PFSK-1 (cell line): ENCODE results near the gene SGIP1.

Experiments
- POLR2AphosphoS5 ChIP-seq: IDR thresholded peaks from 2 replicates; pipeline ENCODE4 v1.6.1; 2012; ENCODE audit warnings: low read depth, mild to moderate bottlenecking, control low read depth, low read length, moderate library complexity
- REST ChIP-seq, 2 experiments: IDR thresholded peaks; 2 replicates each; pipeline versions ENCODE4 v1.6.1 to v1.8.0; 2011 to 2012; ENCODE audit warnings: low read depth in 2 of 2, low read length in 2 of 2, control low read depth in 1 of 2, inconsistent platforms in 1 of 2, mild to moderate bottlenecking in 1 of 2, moderate library complexity in 1 of 2; ENCODE audit not compliant: insufficient read depth in 1 of 2

- TF ChIP-seq POLR2AphosphoS5 (no peak), REST (IDR thresholded peaks at IDR 0.05; ENCODE audit: insufficient read depth in 1 of 2, low read depth in 2 of 2, low read length in 2 of 2) (no peak)
Observed at GRCh38 chr1:66637146-66637545, 103.2 kb downstream of the SGIP1 start.
